B cell (primary cell): ENCODE results near the gene GRIP2. TPM values are rescaled to one million over a fixed set of nuclear protein-coding genes. Genes with fewer than 3 reads are reported as not detected.

Source experiments
- ATAC-seq: fragments of 200-7000 bp; cut with Tn5 transposase; one replicate; pipeline ENCODE4 v1.10.0; 2021; ENCODE audit warnings: low read depth, mild to moderate bottlenecking, moderate number of reproducible peaks, moderate library complexity
- CTCF ChIA-PET: fragments of 350-600 bp; sonication (Branson Sonifier 250); formaldehyde crosslinking; loops from one replicate; lab custom pipeline; 2021; ENCODE audit warnings: antibody characterized with exemption, inconsistent platforms; lab: Charles Lee
- POLR2A ChIA-PET: fragments of 350-600 bp; sonication (Branson Sonifier 250); formaldehyde crosslinking; loops from one replicate; lab custom pipeline; 2021; ENCODE audit warnings: antibody characterized with exemption; lab: Charles Lee
- DNase-seq: peaks from one replicate; pipeline ENCODE4 v3.0.0; 2013
- H2AFZ ChIP-seq: 2 replicates; pipeline ENCODE4 v1.6.1; 2012; ENCODE audit warnings: mild to moderate bottlenecking, low read depth, low read length; ENCODE audit not compliant: insufficient read depth, poor library complexity, severe bottlenecking
- H3K27ac ChIP-seq, 2 donors: 1 replicate in 1 of 2; 2 replicates in 1 of 2; pipeline ENCODE4 v1.5.1; 2012 to 2013; ENCODE audit warnings: low read length in 2 of 2, mild to moderate bottlenecking in 2 of 2, moderate library complexity in 1 of 2
- H3K27me3 ChIP-seq, 4 experiments: fragments of 200-600 bp in 1 of 4; sonication (generic) in 1 of 4; replicated peaks in 1 of 4; 1 replicate in 2 of 4; 2 replicates in 2 of 4; pipeline versions ENCODE4 v1.6.1 to v1.7.0; 2013 to 2016; ENCODE audit warnings: low read length in 3 of 4, mild to moderate bottlenecking in 2 of 4, mixed read lengths in 1 of 4, moderate library complexity in 1 of 4; ENCODE audit not compliant: insufficient read depth in 4 of 4, control insufficient read depth in 3 of 4; ENCODE audit errors: control extremely low read depth in 1 of 4
- H3K36me3 ChIP-seq, 2 experiments: replicated peaks in 1 of 2; 1 replicate in 1 of 2; 2 replicates in 1 of 2; pipeline versions ENCODE4 v1.6.1 to v1.7.1; 2013; ENCODE audit warnings: low read length in 1 of 2; ENCODE audit not compliant: insufficient read depth in 2 of 2, control insufficient read depth in 1 of 2; ENCODE audit errors: control extremely low read depth in 1 of 2, extremely low read depth in 1 of 2
- H3K4me1 ChIP-seq, 2 donors: fragments of 200-600 bp in 1 of 2; sonication (generic) in 1 of 2; 1 replicate in 1 of 2; 2 replicates in 1 of 2; pipeline versions ENCODE4 v1.5.1 to v1.6.1; 2013 to 2017; ENCODE audit warnings: low read length in 2 of 2; ENCODE audit not compliant: control insufficient read depth in 2 of 2, insufficient read depth in 2 of 2
- H3K4me2 ChIP-seq: replicated peaks from 2 replicates; pipeline ENCODE3; 2012; ENCODE audit warnings: mild to moderate bottlenecking, low read depth, low read length; ENCODE audit not compliant: poor library complexity, severe bottlenecking
- H3K4me3 ChIP-seq, 5 experiments: fragments of 200-600 bp in 1 of 5; sonication (generic) in 1 of 5; 1 replicate in 3 of 5; 2 replicates in 2 of 5; pipeline versions ENCODE4 v1.5.1 to v1.7.0; 2011 to 2016; ENCODE audit warnings: low read length in 4 of 5, mild to moderate bottlenecking in 4 of 5, low read depth in 2 of 5, control low read depth in 1 of 5, moderate library complexity in 1 of 5; ENCODE audit not compliant: insufficient read depth in 1 of 5; ENCODE audit errors: control extremely low read depth in 1 of 5, extremely low read depth in 1 of 5
- H3K79me2 ChIP-seq: fragments of 200-600 bp; sonication (generic); one replicate; pipeline ENCODE4 v1.6.0; 2016; ENCODE audit warnings: low read length; ENCODE audit not compliant: control insufficient read depth, insufficient read depth
- H3K9ac ChIP-seq: fragments of 200-600 bp; sonication (generic); 2 replicates; pipeline ENCODE4 v1.6.1; 2017; ENCODE audit warnings: mild to moderate bottlenecking, low read length, moderate library complexity
- H3K9me3 ChIP-seq, 3 donors: one replicate each; pipeline versions ENCODE4 v1.6.1 to v1.7.1; 2013; ENCODE audit warnings: low read length in 2 of 3; ENCODE audit not compliant: control insufficient read depth in 2 of 3, insufficient read depth in 1 of 3; ENCODE audit errors: control extremely low read depth in 1 of 3
- H4K20me1 ChIP-seq: 2 replicates; pipeline ENCODE4 v1.6.0; 2012; ENCODE audit warnings: mild to moderate bottlenecking, low read length; ENCODE audit not compliant: insufficient read depth, control insufficient read depth, poor library complexity, severe bottlenecking
- H3K27ac Mint-ChIP-seq: one replicate; pipeline ENCODE4 v1.8.0; 2021; ENCODE audit warnings: mixed read lengths
- H3K27me3 Mint-ChIP-seq: one replicate; pipeline ENCODE4 v1.8.0; 2021; ENCODE audit warnings: mixed read lengths
- H3K4me1 Mint-ChIP-seq: one replicate; pipeline ENCODE4 v1.8.0; 2021; ENCODE audit warnings: mixed read lengths
- H3K4me3 Mint-ChIP-seq: one replicate; pipeline ENCODE4 v1.8.0; 2021; ENCODE audit warnings: mixed read lengths
- H3K9me3 Mint-ChIP-seq: one replicate; pipeline ENCODE4 v1.8.0; 2022; ENCODE audit warnings: mixed read lengths; ENCODE audit not compliant: insufficient read depth
- CTCF ChIP-seq: fragments of 200-600 bp; IDR thresholded peaks from one replicate; pipeline ENCODE4 v1.8.0; 2022; ENCODE audit warnings: antibody characterized with exemption, mild to moderate bottlenecking
- EZH2 ChIP-seq: IDR thresholded peaks from 2 replicates; pipeline ENCODE4 v1.6.1; 2012; ENCODE audit warnings: borderline replicate concordance, low read depth, mild to moderate bottlenecking, moderate library complexity, low read length; ENCODE audit not compliant: insufficient read depth, poor library complexity, severe bottlenecking
- WGBS: methylation state at CpG from one replicate; pipeline ENCODE4 v1.1.5; 2013; ENCODE audit warnings: missing lambda C conversion rate; ENCODE audit not compliant: insufficient coverage; 5-methylcytosine and 5-hydroxymethylcytosine counted together
- intact Hi-C: fragments of 100-400 bp; cut with micrococcal nuclease; formaldehyde crosslinking; loops from one replicate; pipeline ENCODE4 v1.10.0; 2022
- polyA plus RNA-seq: library from polyadenylated mRNA; depleted of rRNA; stranded (reverse); fragments of >200 nt; gene quantifications from 2 replicates; pipeline ENCODE4 v1.2.3, GENCODE V29; 2012
- total RNA-seq, 2 donors: library from RNA; stranded (reverse); fragments of 120-200 nt in 1 of 2; gene quantifications; 1 replicate in 1 of 2; 2 replicates in 1 of 2; pipeline versions ENCODE4 v1.2.3 to v1.2.4, GENCODE V29; 2013 to 2022

GRIP2 gene
- total and polyA plus RNA-seq, 2 donors (not counting 1 experiment from before 2014, with no cell fraction given), result not detected

DNA sequence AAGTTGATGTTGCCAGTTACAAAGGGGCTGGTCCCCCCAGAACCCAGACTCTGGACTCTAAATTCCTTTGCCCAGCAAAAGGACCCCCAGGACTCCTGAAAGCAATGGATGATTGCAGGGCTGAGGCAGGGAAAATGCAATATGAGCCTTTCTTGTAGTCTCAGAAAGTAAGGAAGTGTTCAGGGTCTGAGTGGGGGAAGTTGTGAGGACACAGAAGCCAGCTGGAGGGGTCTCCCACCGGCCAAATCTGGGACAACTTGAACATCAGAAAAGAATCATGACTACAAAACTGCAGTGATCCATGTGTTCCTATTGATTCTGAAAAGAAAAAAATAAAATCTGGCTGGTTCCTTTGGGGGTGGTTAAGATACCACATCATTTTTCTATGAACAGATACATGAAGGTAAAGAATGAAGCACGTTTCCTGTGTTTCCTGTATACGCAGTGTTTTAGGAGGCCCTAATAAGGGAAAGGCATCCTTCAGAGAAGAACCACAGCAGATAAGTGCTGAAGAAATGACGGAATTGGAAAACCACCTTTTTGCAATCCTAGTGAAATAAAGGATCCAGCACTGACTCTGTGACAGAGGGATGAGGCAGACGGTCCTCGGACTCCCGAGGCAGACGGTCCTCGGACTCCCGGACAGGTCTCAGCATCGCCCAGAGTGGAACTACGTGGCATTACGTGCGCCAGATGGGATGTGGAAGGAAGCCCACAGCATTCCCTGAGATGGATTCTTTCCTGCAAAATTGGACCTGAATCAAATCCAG, 22.2 kb upstream of the GRIP2 start:
- Mint-ChIP-seq H3K4me1 (no peaks in the 10 kb centered on the region), H3K4me3 (no peak overlapping the region), H3K27ac (no peak overlapping the region), H3K9me3 (no peaks in the 10 kb centered on the region), H3K27me3 (peaks cover 31% of the 10 kb centered on the region)
- H3K9me3 ChIP-seq, result no peaks in the 10 kb centered on the region
- intact Hi-C loops, result no loop called here
- H3K9ac ChIP-seq, result no peak overlapping the region
- no peaks in the 10 kb centered on the region for H4K20me1 ChIP-seq
- no peak overlapping the region for H3K4me3 ChIP-seq
- POLR2A ChIA-PET, result no interaction called here
- H3K27ac ChIP-seq, result no peak overlapping the region
- no peaks in the 10 kb centered on the region for H3K4me1 ChIP-seq
- no peaks in the 10 kb centered on the region for H3K79me2 ChIP-seq
- peaks cover 0 to 2% (median 0%) of the 10 kb centered on the region in 4 experiments for H3K27me3 ChIP-seq
- H3K36me3 ChIP-seq, result no peaks in the 10 kb centered on the region
- ATAC-seq (no peak), DNase-seq (no peak)
- no peak for TF ChIP-seq CTCF
- TF ChIP-seq EZH2, result no peak
- no peak overlapping the region for H2AFZ ChIP-seq
- 51% methylated on average over 9 of the region's 14 CpGs for WGBS
- no peak overlapping the region for H3K4me2 ChIP-seq
- CTCF ChIA-PET, result no interaction called here
